HG02759 (cell line): ENCODE results near the gene FAM53B.

Experiments used
- ATAC-seq: cut with Tn5 transposase; IDR thresholded peaks from one replicate; pipeline ENCODE4 v1.9.1; 2021; ENCODE audit warnings: mild to moderate bottlenecking, moderate library complexity; ENCODE audit not compliant: unreplicated experiment

Gene FAM53B

GRCh38 chr10:124667425-124668345 lies 76.5 kb downstream of the FAM53B start:
- ATAC-seq, result no peak

- ATAC-seq, result no peak
Observed at GRCh38 chr10:124666494-124666893, 77.7 kb downstream of the FAM53B start.

- no peak for ATAC-seq
Observed at GRCh38 chr10:124665980-124666379, 78.2 kb downstream of the FAM53B start.

- no peak for ATAC-seq
Observed at GRCh38 chr10:124665558-124665957, 78.6 kb downstream of the FAM53B start.

GRCh38 chr10:124665091-124665490 lies 79.1 kb downstream of the FAM53B start:
- ATAC-seq, result no peak

GRCh38 chr10:124663766-124664360 lies 80.3 kb downstream of the FAM53B start:
- ATAC-seq, result no peak

GRCh38 chr10:124663228-124663627 lies 81.0 kb downstream of the FAM53B start:
- no peak for ATAC-seq

GRCh38 chr10:124661660-124662180 lies 82.5 kb downstream of the FAM53B start:
- no peak for ATAC-seq

GRCh38 chr10:124660404-124661125 lies 83.6 kb downstream of the FAM53B start:
- no peak for ATAC-seq

GRCh38 chr10:124659380-124659779 lies 84.8 kb downstream of the FAM53B start:
- no peak for ATAC-seq

- ATAC-seq, result no peak
Observed at GRCh38 chr10:124658591-124659242, 85.5 kb downstream of the FAM53B start.

GRCh38 chr10:124657806-124658205 lies 86.4 kb downstream of the FAM53B start:
- no peak for ATAC-seq

GRCh38 chr10:124656541-124656940 lies 87.6 kb downstream of the FAM53B start:
- no peak for ATAC-seq

GRCh38 chr10:124656113-124656490 lies 88.1 kb downstream of the FAM53B start:
- ATAC-seq, result no peak

- ATAC-seq, result no peak
Observed at GRCh38 chr10:124655191-124656112, 88.7 kb downstream of the FAM53B start.

- ATAC-seq, result no peak
Observed at GRCh38 chr10:124654686-124655085, 89.5 kb downstream of the FAM53B start.

GRCh38 chr10:124653811-124654651 lies 90.1 kb downstream of the FAM53B start:
- ATAC-seq, result no peak

GRCh38 chr10:124653311-124653710 lies 90.9 kb downstream of the FAM53B start:
- no peak for ATAC-seq

GRCh38 chr10:124652701-124653100 lies 91.5 kb downstream of the FAM53B start:
- ATAC-seq, result no peak
